Neuronal stem cell (in vitro differentiated cells): ENCODE results near the gene PDE1A.

ENCODE experiments used
- DNase-seq: peaks from one replicate; pipeline ENCODE4 v3.0.0-alpha.2; 2013; ENCODE audit warnings: low spot score
- H2AFZ ChIP-seq: one replicate; pipeline ENCODE4 v1.6.1; 2013; ENCODE audit warnings: mild to moderate bottlenecking, low read length, inconsistent platforms
- H2AK5ac ChIP-seq: 2 replicates; pipeline ENCODE4 v1.6.1; 2013; ENCODE audit warnings: low read depth, mild to moderate bottlenecking, inconsistent platforms, low read length, moderate library complexity, mixed read lengths
- H2BK120ac ChIP-seq: 2 replicates; pipeline ENCODE4 v1.6.1; 2013; ENCODE audit warnings: low read depth, mild to moderate bottlenecking, inconsistent platforms, low read length, moderate library complexity, mixed read lengths
- H2BK12ac ChIP-seq: one replicate; pipeline ENCODE4 v1.6.1; 2013; ENCODE audit warnings: low read length, inconsistent platforms
- H2BK15ac ChIP-seq: 2 replicates; pipeline ENCODE4 v1.6.1; 2013; ENCODE audit warnings: mild to moderate bottlenecking, low read length, inconsistent platforms, mixed read lengths
- H2BK5ac ChIP-seq: one replicate; pipeline ENCODE4 v1.6.1; 2013; ENCODE audit warnings: inconsistent platforms, mild to moderate bottlenecking, low read length, moderate library complexity
- H3K14ac ChIP-seq: one replicate; pipeline ENCODE4 v1.6.1; 2013; ENCODE audit warnings: low read length, inconsistent platforms
- H3K18ac ChIP-seq: 2 replicates; pipeline ENCODE4 v1.6.1; 2013; ENCODE audit warnings: low read length, inconsistent platforms
- H3K23ac ChIP-seq: 2 replicates; pipeline ENCODE4 v1.6.1; 2013; ENCODE audit warnings: low read depth, mild to moderate bottlenecking, mixed read lengths, low read length, inconsistent platforms; ENCODE audit not compliant: poor library complexity
- H3K27ac ChIP-seq: replicated peaks from 3 replicates; pipeline ENCODE4 v1.5.1; 2013; ENCODE audit warnings: low read length, inconsistent platforms
- H3K27me3 ChIP-seq, 3 experiments: 2 replicates each; pipeline ENCODE4 v1.6.1; 2013; ENCODE audit warnings: low read length in 3 of 3, mild to moderate bottlenecking in 2 of 3, inconsistent platforms in 1 of 3, low read depth in 1 of 3, mixed read lengths in 1 of 3, moderate library complexity in 1 of 3; ENCODE audit not compliant: control insufficient read depth in 3 of 3, insufficient read depth in 3 of 3
- H3K36me3 ChIP-seq, 2 donors: replicated peaks in 1 of 2; 2 replicates each; pipeline ENCODE4 v1.6.1; 2013; ENCODE audit warnings: low read length in 2 of 2; ENCODE audit not compliant: control insufficient read depth in 2 of 2, insufficient read depth in 2 of 2
- H3K4ac ChIP-seq: 2 replicates; pipeline ENCODE4 v1.6.1; 2013; ENCODE audit warnings: inconsistent platforms, mild to moderate bottlenecking, low read length, moderate library complexity
- H3K4me1 ChIP-seq, 2 donors: 1 replicate in 1 of 2; 2 replicates in 1 of 2; pipeline ENCODE4 v1.6.1; 2013; ENCODE audit warnings: low read length in 2 of 2, low read depth in 1 of 2; ENCODE audit not compliant: control insufficient read depth in 2 of 2, insufficient read depth in 1 of 2
- H3K4me2 ChIP-seq: one replicate; pipeline ENCODE4 v1.6.1; 2013; ENCODE audit warnings: mild to moderate bottlenecking, low read length, inconsistent platforms; ENCODE audit not compliant: insufficient read depth, poor library complexity, severe bottlenecking
- H3K4me3 ChIP-seq, 2 donors: 2 replicates each; pipeline ENCODE4 v1.5.1; 2013; ENCODE audit warnings: low read length in 2 of 2, mild to moderate bottlenecking in 2 of 2, inconsistent platforms in 1 of 2, moderate library complexity in 1 of 2
- H3K79me1 ChIP-seq: one replicate; pipeline ENCODE4 v1.6.1; 2013; ENCODE audit warnings: low read depth, mild to moderate bottlenecking, inconsistent platforms, low read length, moderate library complexity
- H3K9ac ChIP-seq: one replicate; pipeline ENCODE4 v1.6.1; 2013; ENCODE audit warnings: mild to moderate bottlenecking, low read depth, low read length, inconsistent platforms; ENCODE audit not compliant: poor library complexity
- H3K9me3 ChIP-seq, 2 donors: replicated peaks in 1 of 2; 2 replicates each; pipeline versions ENCODE3 to v1.6.1; 2013; ENCODE audit warnings: low read length in 2 of 2, mild to moderate bottlenecking in 2 of 2, inconsistent platforms in 1 of 2, low read depth in 1 of 2, mixed read lengths in 1 of 2, moderate library complexity in 1 of 2; ENCODE audit not compliant: control insufficient read depth in 2 of 2, insufficient read depth in 1 of 2
- H4K8ac ChIP-seq: one replicate; pipeline ENCODE4 v1.6.1; 2013; ENCODE audit warnings: low read depth, mild to moderate bottlenecking, inconsistent platforms, low read length, moderate library complexity
- H4K91ac ChIP-seq: one replicate; pipeline ENCODE4 v1.6.1; 2013; ENCODE audit warnings: low read length, low read depth, mild to moderate bottlenecking, inconsistent platforms; ENCODE audit not compliant: poor library complexity
- WGBS, 2 donors: extraction: QIAGEN DNeasy Blood & Tissue Kit; methylation state at CpG; one replicate each; pipeline ENCODE4 v1.1.7; 2013; ENCODE audit warnings: missing lambda C conversion rate in 2 of 2, mixed read lengths in 1 of 2; ENCODE audit not compliant: insufficient read length in 2 of 2, insufficient replicate concordance in 1 of 2; ENCODE audit errors: extremely low coverage in 2 of 2; 5-methylcytosine and 5-hydroxymethylcytosine counted together

The PDE1A gene

DNA sequence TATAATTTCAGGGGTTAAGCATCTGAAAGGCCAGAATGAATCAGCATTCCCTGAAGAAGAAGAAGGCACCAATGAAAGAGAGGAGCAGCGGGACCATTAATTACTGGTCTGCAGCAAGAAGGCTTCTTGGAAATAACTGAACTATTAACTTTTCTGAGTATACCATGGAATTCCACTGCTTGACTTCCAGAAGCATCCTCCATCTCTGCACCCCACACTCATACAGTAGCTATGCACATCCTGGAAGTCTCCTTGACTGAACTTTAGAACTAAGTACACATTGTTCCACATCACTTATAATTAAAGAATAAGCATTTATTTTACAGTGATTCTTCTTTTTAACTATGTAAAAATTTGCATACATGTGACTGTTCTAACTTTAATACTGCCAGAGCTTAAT lies 309.6 kb downstream of the PDE1A start:
- Histone ChIP-seq H3K27me3 (no peaks in the 10 kb centered on the region), H2BK5ac (no peak overlapping the region), H3K18ac (no peak overlapping the region), H2AFZ (no peak overlapping the region), H2BK120ac (no peak overlapping the region), H3K9me3 (no peaks in the 10 kb centered on the region), H3K4ac (no peak overlapping the region), H3K36me3 (no peaks in the 10 kb centered on the region), H3K27ac (no peak overlapping the region), H3K4me2 (no peak overlapping the region), H3K79me1 (no peaks in the 10 kb centered on the region), H4K8ac (no peak overlapping the region), H3K4me1 (no peaks in the 10 kb centered on the region), H2BK15ac (no peak overlapping the region), H3K4me3 (no peak overlapping the region), H3K23ac (no peak overlapping the region), H2AK5ac (no peak overlapping the region), H3K14ac (no peak overlapping the region), H2BK12ac (no peak overlapping the region), H3K9ac (no peak overlapping the region), H4K91ac (no peak overlapping the region)
- no CpG with 5 or more reads among the region's 1 CpG for WGBS, 2 donors
- no peak for DNase-seq

DNA sequence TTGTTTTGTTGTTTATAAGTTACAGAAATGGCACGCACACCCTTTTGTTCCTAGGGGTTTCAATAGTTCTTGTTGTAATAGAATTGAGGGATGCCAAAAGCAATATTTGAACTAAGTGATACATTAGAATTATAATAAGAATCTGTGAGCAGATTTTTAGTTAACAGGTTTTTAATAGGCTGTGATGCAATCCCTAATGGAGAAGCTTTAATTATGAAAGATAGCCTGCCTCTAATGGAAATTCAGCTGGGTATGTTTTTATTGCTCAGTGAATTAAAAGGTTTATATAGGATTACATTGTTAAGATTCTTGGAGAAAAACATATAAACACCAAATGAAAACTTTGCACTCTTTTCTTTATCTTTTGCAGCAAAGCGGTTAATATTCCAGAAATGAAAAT lies 310.1 kb downstream of the PDE1A start:
- Histone ChIP-seq H3K4me1 (no peaks in the 10 kb centered on the region), H4K8ac (no peak overlapping the region), H4K91ac (no peak overlapping the region), H3K4me3 (no peak overlapping the region), H3K9me3 (no peaks in the 10 kb centered on the region), H3K14ac (no peak overlapping the region), H3K4me2 (no peak overlapping the region), H2BK15ac (no peak overlapping the region), H3K4ac (no peak overlapping the region), H3K18ac (no peak overlapping the region), H3K27ac (no peak overlapping the region), H2AFZ (no peak overlapping the region), H2AK5ac (no peak overlapping the region), H3K23ac (no peak overlapping the region), H2BK120ac (no peak overlapping the region), H2BK5ac (no peak overlapping the region), H3K9ac (no peak overlapping the region), H3K79me1 (no peaks in the 10 kb centered on the region), H2BK12ac (no peak overlapping the region), H3K27me3 (no peaks in the 10 kb centered on the region), H3K36me3 (no peaks in the 10 kb centered on the region)
- no peak for DNase-seq
- WGBS, 2 donors, result no CpG with 5 or more reads among the region's 2 CpGs

DNA sequence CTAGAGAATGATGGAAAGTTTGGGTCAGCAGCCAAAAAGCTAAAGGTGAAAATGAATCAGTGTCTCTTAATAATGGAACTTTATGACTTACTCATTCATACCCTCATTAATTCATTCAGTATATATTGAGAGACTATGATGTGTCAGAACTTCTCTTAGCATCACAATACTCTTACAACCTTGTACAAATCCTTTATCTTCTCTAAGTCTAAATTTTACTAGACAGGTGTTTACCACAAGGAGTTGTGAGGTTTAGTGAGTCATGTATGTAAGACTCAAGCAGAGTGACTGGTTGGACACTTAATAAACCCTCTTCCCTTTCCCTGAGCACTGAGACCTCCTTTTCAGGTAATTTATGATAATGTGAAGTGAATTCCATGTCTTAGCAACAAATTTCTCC lies 311.6 kb downstream of the PDE1A start:
- Histone ChIP-seq H2BK120ac (no peak overlapping the region), H3K27ac (no peak overlapping the region), H3K4me1 (peaks cover 0 to 3% of the 10 kb centered on the region in 2 donors), H2BK5ac (no peak overlapping the region), H3K79me1 (no peaks in the 10 kb centered on the region), H2BK15ac (no peak overlapping the region), H3K4me2 (no peak overlapping the region), H4K8ac (no peak overlapping the region), H3K9me3 (no peaks in the 10 kb centered on the region), H3K9ac (no peak overlapping the region), H3K23ac (no peak overlapping the region), H3K4ac (no peak overlapping the region), H3K14ac (no peak overlapping the region), H2BK12ac (no peak overlapping the region), H3K27me3 (no peaks in the 10 kb centered on the region), H4K91ac (no peak overlapping the region), H2AK5ac (no peak overlapping the region), H3K36me3 (no peaks in the 10 kb centered on the region), H2AFZ (no peak overlapping the region), H3K4me3 (no peak overlapping the region), H3K18ac (no peak overlapping the region)
- DNase-seq, result no peak

DNA sequence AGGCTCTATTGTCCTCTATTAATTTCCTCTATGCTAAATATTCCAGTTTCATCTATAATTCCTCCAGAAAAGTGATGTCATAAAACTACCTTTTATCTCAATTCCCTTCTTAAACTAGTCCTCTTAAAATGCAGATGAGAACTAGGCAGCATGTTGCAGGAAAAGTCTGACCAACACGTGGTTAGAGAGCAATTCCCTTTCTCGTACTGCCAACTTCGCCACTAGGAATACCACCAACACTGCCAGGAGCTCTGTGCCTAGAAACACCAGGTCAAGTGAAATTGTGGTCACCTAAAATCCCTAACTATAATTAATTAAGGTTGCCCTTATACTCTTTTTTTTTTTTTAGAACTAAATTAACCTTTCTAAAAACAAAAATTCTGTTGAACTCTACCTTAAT lies 313.5 kb downstream of the PDE1A start:
- no peak overlapping the region for H3K4me3 ChIP-seq
- no peaks in the 10 kb centered on the region for H3K9me3 ChIP-seq
- H3K4ac ChIP-seq, result no peak overlapping the region
- H3K36me3 ChIP-seq, result no peaks in the 10 kb centered on the region
- no peaks in the 10 kb centered on the region for H3K27me3 ChIP-seq
- H3K14ac ChIP-seq, result no peak overlapping the region
- no peak overlapping the region for H4K8ac ChIP-seq
- H3K4me2 ChIP-seq, result no peak overlapping the region
- H3K23ac ChIP-seq, result no peak overlapping the region
- peaks cover 0 to 3% of the 10 kb centered on the region in 2 donors for H3K4me1 ChIP-seq
- H2BK12ac ChIP-seq, result no peak overlapping the region
- H2AFZ ChIP-seq, result no peak overlapping the region
- H3K9ac ChIP-seq, result no peak overlapping the region
- H2AK5ac ChIP-seq, result no peak overlapping the region
- WGBS, 2 donors, result no CpG with 5 or more reads among the region's 3 CpGs
- H2BK5ac ChIP-seq, result no peak overlapping the region
- H2BK120ac ChIP-seq, result no peak overlapping the region
- H2BK15ac ChIP-seq, result no peak overlapping the region
- no peak for DNase-seq
- no peak overlapping the region for H4K91ac ChIP-seq
- H3K18ac ChIP-seq, result no peak overlapping the region
- no peaks in the 10 kb centered on the region for H3K79me1 ChIP-seq
- H3K27ac ChIP-seq, result no peak overlapping the region
